GM21515 (cell line): Measurements from ENCODE around the gene LIN37.

ENCODE experiments used
- ATAC-seq: cut with Tn5 transposase; IDR thresholded peaks from one replicate; pipeline ENCODE4 v1.9.1; 2021; ENCODE audit not compliant: unreplicated experiment

LIN37 gene

DNA sequence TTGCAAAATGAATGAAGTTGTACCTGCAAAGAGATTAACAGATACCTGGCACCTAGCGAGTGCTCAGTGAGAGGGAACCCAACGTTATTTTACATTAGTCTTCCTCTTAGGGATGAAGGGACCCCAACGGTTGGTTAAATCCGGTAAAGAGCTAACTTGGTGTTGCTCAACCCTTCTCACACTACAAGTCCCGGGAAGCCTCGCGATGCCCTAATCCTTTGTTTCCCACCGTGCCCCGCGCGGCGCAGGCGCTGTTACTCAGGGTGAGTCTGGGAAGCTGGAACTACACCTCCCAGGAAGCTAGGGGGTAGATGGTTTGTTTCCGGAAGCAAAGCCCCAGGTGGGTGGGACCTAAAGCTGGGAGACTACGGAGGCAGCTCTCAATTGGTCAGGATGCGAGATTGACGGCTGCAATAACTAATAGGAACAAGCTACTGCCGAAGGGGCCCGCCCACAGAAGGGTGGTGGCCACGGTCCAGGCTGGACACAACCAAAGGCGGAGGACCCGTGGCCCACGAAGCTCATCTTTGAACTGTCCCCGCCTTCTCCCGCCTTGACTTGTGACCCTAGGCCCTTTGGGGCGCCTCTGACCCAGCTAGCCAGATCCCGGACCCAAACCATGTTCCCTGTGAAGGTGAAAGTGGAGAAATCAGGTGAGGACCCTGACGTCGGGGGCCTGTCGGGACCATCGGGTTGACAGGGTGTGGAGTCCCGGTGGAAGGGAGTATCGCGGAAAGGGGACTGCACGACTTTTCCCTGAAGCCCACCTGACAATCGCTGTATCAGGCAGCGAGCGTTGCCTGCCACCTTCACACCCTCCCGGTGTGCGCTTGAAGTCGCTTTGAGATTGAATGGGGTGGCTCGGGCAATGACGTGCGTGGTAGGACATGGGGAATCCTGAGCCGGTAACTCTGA, at the start of gene LIN37:
LIN37 (plus strand) TSS at position 471 of the 915 bp plus-strand sequence; CDS start at position 620, 149 bp downstream.
- ATAC-seq, result peak; percentile 59

DNA sequence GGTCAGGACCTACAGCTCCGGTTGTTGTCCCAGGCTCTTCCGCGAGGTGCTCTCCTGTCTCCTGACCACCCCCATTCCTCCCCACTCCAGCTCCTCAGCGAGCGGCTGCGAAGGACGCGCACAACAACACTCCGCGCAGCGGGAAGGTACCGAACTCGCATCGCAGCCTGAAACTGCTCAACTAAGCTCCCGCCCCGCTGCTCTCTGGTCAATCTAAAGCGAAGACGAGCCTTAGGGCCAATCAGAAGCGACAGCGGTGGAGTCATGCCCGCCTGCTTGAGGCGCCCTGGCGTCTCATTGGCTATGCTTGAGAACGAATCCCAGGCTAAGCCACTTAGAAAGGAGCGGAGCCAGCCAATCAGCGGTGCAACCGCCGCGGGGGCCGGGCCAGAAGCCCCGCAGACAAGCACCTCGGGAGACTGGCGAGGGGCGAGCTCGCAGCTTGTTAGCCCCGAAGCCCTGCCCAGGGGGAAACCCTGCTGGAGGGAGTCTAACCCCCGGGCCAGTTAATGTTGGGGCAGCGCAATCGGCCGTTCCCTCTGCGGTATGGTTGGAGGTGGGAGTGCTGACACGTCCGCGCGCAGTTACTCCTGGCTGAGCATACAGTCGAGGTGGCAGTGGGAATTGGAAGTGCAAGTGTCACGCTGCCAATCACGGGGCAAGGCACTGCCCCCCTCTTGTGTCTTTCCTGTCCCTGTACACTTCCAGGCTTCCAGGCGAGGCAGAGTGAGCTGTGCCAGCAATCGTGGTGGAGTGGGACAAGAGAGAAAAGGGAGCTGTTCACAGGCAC, 46.0 kb upstream of the LIN37 start:
- ATAC-seq, result peak; percentile 90

- ATAC-seq, result no peak
Measured at GRCh38 chr19:35703343-35703742, 45.0 kb upstream of the LIN37 start.

DNA sequence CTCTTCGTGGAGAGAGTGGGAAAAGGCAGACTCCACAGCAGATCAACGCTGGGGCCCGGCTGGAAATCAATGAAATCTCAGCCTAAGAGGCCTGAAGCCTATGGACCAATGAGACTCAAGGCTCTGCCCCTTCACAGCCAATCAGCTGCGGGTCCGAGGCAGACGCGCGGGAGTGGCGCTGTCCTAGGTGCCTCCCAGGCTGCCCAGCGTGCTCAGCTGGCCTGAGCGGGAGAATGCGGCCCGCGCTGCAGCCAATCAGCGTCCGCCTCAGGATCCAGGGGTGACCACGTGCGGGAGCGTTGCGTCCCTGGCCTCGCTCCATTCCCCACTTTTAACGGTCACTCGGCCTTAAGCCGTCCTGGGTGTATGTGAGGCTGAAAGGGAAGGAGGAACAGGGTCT, 44.2 kb upstream of the LIN37 start, which contains the start of gene ZBTB32:
ZBTB32 (plus strand) TSS at position 341 of the 400 bp plus-strand sequence. CDS start 10,069 bp downstream, outside the sequence.
- ATAC-seq, result no peak

DNA sequence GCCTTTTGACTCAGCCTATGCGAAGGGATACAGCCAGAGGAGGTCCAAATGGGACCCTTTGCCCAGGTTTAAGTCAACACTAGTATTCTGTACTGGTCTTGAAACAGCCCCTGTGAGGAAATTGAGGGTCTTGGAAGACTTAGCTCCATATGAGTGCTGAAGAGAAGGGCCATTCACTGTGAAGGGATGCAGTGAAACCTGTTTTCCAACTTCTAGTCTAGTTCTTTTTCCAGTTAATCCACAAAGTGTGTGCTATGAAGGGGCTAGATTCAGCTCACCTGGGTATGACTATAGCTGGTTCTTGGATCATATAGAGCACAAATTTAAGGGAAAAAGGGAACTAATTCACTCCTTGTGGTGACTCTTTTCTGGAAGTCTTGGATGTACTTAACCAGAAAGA, 40.0 kb upstream of the LIN37 start:
- ATAC-seq, result no peak

DNA sequence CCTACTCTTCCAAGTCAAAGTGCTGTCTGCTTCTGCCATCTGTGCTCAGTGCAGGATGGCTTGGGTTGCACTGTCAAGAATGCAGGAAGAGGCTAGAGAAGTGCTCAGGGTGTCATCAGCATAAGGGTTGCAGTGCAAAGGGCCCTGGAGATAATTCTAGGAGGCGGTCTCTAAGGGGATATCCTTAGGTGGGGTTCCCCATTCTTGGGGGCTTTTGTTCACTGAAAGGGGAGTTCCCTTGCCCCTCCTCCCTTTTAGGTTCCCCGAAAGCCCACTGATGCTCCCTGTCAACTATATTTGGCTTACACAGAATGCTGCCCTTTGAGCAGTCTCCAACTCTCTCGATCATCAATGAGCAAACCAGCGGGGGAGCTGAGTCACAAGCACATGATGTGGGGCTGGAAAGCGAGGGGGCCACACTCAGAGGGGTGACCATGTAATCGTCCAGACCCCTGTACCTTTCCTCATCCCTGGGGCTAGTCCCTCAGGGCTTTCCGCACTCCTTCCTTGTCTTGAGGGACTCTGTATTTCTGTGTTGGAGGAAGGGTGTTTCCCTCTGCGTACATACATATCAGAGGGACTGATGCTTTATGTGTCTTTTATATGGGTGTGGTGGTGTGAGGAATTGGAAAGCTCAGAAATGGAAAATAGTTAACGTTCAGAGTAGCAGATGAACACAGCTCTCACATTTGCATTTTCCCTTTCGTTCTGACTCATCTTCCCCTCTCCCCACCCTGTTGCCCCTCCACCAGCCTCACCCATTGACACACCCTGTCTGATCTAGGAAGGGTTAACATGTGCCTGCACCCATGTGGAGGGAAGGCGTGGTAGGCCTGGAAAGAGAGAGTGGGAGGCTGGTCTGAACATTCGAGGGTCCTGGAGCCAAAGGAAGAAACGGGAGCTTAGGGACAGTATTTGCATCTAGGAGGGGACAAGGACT, 37.3 kb upstream of the LIN37 start:
- ATAC-seq, result no peak

GRCh38 chr19:35712567-35713505, 35.5 kb upstream of the LIN37 start:
- ATAC-seq, result peak; percentile 19

GRCh38 chr19:35713506-35713850, 34.9 kb upstream of the LIN37 start:
- ATAC-seq, result no peak

GRCh38 chr19:35713904-35714495, 34.4 kb upstream of the LIN37 start:
- ATAC-seq, result no peak

GRCh38 chr19:35714601-35715354, 33.6 kb upstream of the LIN37 start:
- no peak for ATAC-seq

DNA sequence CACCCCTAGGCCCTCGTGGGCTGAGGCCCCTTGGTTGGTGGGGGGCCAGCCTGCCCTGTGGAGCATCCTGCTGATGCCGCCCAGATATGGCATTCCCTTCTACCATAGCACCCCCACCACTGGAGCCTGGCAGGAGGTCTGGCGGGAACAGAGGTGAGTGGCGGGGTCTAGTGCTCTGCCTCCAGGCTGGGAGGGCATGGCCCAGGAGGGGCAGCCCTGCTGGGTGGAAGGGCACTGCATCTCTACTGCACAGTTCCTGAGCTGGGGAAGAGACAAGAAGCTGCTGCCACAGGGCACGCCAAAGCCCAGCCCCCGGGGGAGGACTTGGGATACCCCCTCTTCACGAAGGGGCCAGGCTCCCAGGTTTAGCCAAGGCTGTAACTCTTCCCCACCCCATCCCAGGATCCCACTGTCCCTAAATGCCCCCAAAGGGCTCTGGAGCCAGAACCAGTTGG, 33.0 kb upstream of the LIN37 start:
- no peak for ATAC-seq

DNA sequence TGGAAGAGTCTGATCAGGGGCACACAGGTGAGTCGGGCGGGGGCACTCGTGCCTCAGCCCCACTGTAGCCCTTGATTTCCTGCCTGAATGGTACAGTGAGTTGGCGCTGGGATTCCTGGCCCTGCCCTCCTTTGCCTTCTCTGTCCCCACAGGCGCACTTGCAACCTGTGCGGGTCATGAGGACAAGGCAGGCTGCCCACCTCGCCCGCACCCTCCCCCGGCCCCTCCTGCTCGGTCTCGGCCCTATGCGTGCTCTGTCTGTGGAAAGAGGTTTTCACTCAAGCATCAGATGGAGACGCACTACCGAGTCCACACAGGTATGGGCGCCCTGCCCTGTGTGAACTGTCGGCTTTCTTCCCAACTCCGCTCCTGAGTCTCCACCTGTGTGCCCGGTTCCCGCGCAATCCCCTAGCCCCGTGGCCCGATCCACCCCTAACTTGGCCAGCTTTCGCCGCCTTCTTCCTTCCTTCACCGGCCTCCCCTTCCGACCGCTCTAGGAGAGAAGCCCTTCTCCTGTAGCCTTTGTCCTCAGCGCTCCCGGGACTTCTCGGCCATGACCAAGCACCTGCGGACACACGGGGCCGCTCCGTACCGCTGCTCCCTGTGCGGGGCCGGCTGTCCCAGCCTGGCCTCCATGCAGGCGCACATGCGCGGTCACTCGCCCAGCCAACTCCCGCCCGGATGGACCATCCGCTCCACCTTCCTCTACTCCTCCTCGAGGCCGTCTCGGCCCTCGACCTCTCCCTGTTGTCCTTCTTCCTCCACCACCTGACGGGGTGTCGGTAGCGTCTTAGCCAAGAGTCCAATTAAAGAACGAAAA, 32.2 kb upstream of the LIN37 start:
- ATAC-seq, result peak; percentile 0

GRCh38 chr19:35716801-35717664, 31.3 kb upstream of the LIN37 start:
- peak; percentile 52 for ATAC-seq

GRCh38 chr19:35717665-35718344, 30.6 kb upstream of the LIN37 start, which contains the start of gene KMT2B:
TSS of gene KMT2B (plus strand) at chr19:35718003. CDS start at chr19:35718019, 16 bp downstream.
- peak; percentile 47 for ATAC-seq

DNA sequence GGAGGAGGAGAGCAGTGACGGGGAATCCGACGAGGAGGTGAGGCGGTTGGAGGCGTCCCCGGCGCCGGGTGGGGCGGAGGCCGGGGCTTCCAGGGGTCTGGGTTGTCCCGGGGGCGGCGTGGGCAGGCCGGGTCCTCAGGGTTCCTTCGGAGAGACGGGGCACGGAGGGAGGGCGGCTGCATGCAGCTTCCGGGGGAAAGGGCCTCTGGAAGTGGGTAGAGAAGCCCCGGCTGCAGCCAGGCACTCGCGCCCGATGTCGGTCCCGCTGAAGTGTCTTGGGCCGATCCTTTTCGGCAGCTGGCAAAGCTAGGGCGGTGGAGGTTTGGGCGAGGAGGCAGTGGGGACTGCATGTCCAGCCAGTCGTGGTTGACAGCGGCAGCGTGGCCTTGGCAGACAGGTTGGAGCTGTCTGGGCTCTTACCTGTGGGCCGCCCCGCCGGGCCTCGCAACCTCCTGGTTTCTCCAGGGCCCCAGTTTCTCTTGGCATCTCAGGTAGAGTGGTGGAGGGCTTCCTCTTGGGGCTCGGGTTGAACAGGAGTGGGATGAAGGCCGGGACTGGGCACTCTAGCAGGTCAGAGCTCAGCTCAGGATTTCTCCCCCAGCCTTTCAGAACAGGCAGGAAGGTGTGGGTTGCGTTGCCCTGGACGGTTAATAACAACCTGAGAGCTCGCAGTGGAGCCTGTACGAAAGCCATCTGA, 29.9 kb upstream of the LIN37 start:
- no peak for ATAC-seq
